GM21825 (cell line): ENCODE measurements around the gene LRRTM1.

Source experiments
- ATAC-seq: cut with Tn5 transposase; IDR thresholded peaks from one replicate; pipeline ENCODE4 v1.9.1; 2021; ENCODE audit warnings: mild to moderate bottlenecking, moderate library complexity; ENCODE audit not compliant: unreplicated experiment

Gene LRRTM1

GRCh38 chr2:80302314-80303005, 2.1 kb downstream of the LRRTM1 start:
- no peak for ATAC-seq

- no peak for ATAC-seq
Measured at GRCh38 chr2:80302001-80302313, 2.6 kb downstream of the LRRTM1 start.

GRCh38 chr2:80300954-80301353, 3.6 kb downstream of the LRRTM1 start:
- no peak for ATAC-seq

DNA sequence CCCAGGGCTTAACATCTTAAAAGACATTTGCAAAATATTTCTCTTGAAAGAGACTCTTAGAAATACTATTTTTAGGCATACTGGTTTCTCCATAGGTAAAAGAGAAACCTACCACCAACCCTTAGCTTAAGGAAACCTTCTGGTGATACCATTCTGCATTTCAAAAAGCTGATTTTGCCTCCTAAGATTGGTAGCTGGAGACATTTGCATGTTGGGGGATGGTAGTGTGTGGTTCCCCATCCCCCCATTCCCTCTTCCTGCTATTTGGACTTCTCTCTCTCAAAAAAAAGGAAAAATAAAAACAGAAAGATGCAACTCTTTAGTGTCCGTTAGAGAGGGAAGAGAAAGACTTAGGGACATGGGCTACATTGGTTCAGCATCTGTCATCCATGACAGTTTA, 4.2 kb downstream of the LRRTM1 start:
- no peak for ATAC-seq

GRCh38 chr2:80299661-80300060, 4.9 kb downstream of the LRRTM1 start:
- no peak for ATAC-seq

DNA sequence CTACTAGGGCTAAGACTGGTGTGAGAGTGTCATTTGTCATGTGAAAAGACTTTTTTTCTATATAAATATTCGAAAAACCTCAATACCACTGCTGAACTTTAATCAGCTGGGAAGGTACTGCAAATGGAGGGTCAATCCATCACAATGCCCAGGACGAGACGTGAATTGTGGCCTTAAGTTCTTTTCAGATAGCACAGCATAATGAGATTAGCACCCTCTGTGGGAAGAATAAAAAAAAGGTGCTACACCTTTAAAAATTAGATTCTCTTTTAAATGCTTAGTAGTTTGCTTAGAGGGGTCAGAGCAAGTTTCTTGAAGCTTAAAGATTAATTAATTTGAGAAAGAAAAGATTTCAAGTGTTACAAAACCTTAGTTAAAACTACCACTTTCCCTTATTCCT, 5.6 kb downstream of the LRRTM1 start:
- no peak for ATAC-seq

DNA sequence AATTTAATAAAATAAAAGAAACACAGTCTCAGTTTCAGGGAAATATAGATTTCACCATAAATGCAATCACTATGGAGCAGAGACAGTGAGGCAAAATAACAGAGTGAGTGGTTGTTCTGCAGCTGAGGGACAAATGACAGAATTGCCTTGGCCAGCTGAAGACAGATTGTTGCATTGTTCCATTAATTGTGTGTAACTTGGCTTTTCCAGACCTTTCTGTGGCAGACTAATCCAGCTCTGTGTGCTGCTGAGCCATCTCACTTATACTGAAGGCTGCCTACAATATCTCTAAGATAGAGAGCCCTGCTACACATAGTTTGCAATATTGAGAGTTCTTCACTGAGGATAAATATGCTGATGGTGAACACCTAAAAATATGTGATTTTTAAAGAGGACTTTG, 11.5 kb downstream of the LRRTM1 start:
- no peak for ATAC-seq

- ATAC-seq = no peak
Measured at GRCh38 chr2:80292474-80292873, 12.1 kb downstream of the LRRTM1 start.

DNA sequence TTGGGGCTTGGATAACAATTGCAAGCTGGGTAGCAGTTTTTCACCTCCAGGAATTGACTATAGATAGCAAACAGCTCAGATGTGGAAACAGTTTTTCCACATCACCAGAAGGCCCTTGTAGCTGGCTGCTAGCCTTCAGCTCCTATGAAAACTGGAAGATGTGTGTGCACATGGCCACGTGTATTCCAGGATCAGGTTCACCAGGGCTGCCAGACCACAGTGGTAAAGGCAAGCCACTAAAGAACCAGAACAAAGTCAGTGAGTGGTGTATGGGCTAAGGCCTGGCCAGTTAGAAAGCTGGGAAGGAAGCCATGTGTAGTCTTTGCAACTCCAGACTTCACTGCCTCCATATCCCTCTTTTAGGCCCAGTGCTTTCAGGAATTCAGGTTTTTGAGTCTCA, 12.9 kb downstream of the LRRTM1 start:
- no peak for ATAC-seq

DNA sequence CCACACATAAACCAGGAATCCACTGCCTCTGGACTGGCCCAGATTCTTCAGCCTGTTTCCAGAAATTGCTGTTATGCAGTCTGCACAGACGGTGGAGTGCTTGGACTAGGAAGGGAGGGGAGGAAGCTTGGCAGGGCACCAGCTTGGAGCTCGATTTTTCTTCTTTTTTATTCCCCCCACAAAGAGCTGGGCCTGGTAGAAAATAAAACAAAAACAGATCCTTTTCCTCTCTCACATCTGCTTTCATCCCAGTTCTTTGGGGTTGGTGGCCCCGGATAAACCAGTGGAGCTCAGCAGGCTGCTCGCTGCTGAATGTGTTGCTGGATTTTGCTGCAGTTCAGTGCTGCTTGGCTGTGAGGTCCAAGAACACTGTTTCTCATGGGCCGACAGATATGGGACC, 16.0 kb downstream of the LRRTM1 start:
- no peak for ATAC-seq

- ATAC-seq = no peak
Measured at GRCh38 chr2:80281049-80281448, 23.5 kb downstream of the LRRTM1 start.

DNA sequence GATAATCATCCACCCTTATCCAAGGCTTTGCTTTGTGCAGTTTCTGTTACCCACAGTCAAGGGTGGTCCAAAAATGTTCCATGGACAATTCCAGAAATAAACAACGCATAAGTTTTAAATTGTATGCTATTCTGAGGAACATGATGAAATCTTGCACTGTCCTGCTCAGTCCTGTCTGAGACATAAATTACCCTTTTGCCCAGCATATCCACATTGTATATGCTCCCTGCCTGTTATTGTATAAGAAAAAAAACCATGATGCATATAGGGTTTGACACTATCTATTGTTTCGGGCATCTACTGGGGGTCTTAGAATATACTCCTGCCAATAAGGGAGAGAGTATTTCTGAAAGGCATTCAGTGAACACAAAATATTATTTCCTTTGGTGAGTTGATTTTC, 24.0 kb downstream of the LRRTM1 start:
- no peak for ATAC-seq

- no peak for ATAC-seq
Measured at GRCh38 chr2:80269806-80270205, 34.7 kb downstream of the LRRTM1 start.

DNA sequence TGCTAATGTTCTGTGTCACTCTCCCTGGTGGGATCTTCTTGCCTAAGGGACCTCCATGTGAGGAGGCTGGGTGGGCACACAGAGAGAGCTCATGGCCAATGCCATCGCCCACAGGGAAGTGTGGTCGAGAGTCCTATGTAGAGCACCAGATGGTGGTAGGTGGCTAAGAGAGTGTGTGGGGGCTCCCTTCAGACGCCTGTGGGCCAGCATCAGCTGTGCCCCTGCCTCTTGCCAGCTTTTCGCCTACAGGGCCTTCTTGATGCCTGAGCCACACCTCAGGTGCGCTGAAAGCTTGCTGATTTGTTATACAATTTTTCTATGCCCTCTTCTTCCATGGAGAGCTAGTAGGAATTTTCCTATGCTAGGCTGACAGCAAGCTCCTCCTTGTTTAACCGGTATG, 38.3 kb downstream of the LRRTM1 start:
- no peak for ATAC-seq

GRCh38 chr2:80259292-80259691, 45.3 kb downstream of the LRRTM1 start:
- ATAC-seq = no peak

GRCh38 chr2:80258793-80259192, 45.8 kb downstream of the LRRTM1 start:
- no peak for ATAC-seq

- ATAC-seq = no peak
Measured at GRCh38 chr2:80258341-80258740, 46.2 kb downstream of the LRRTM1 start.

- no peak for ATAC-seq
Measured at GRCh38 chr2:80257450-80257849, 47.1 kb downstream of the LRRTM1 start.

DNA sequence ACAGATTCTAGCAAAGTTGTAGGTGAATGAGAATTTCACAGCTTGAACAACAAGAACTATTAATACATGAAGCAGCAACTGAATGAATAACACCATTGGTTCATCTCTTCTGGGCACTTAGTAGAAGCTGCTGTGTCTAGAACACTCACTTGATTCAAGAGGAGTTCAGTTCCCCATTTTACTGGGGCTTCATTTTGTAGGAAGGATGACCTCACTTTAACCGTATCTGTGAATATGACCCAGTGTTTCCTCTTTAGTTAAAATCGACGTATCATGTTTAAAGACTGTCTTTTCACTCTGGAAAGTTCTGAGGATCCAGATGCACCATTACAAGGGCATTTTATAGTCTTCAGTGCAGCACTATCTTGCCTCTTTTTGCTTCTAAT, 47.8 kb downstream of the LRRTM1 start:
- no peak for ATAC-seq

GRCh38 chr2:80255918-80256781, 48.4 kb downstream of the LRRTM1 start:
- ATAC-seq = no peak

DNA sequence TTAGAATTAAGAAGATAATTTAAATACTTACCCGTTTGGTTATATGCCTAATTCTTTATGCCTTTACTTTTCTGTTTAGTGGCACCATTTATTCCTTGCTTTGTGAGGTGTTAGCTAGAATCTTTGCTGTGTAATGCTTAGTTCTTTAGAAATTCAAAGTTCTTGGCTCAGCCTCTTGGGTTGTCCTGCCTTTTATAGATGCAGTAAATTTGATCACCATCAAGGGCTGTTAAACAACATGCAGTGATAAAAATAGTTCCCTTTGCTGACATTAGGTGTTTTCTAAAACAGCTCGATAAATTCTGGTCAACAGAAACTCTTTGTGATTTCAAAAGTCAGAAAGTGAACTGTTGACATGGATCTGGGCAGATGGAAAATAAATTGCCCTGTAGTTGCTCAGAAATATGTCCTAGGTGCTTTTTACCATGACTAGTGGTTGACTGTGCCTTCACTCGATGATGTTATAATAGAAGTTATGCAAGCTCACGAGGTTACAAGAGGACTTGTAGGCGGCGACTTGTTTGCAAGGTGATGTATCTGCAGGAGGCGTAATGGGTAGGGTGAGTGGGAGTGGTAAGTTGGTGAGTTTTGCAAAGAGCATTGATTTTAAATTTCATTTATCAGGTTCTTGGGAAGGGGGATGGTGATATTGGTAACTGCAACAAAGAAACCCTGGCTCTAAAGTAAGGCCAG, 52.1 kb downstream of the LRRTM1 start:
- no peak for ATAC-seq
